Right lobe of liver (tissue), 6 donors: Measurements from ENCODE around the gene JAG1. TPM values are rescaled to one million over a fixed set of nuclear protein-coding genes. Genes with fewer than 3 reads are reported as not detected.
A peak's percentile ranks its signal among the peaks of the same experiment; 100 is the strongest.

Source experiments
- ATAC-seq, 4 donors: fragments of 200-7000 bp; cut with Tn5 transposase; one replicate each; pipeline ENCODE4 v1.9.1; 2020; ENCODE audit warnings: mild to moderate bottlenecking in 4 of 4, moderate library complexity in 4 of 4
- DNase-seq, 3 donors: peaks; one replicate each; pipeline ENCODE4 v3.0.0-alpha.2; 2020
- H3K27ac ChIP-seq, 3 donors: fragments of 200-600 bp; one replicate each; pipeline ENCODE4 v1.8.0; 2022
- H3K27me3 ChIP-seq, 2 donors: fragments of 200-600 bp; one replicate each; pipeline ENCODE4 v1.8.0; 2022
- H3K36me3 ChIP-seq, 4 donors: fragments of 200-600 bp; sonication (generic) in 1 of 4; one replicate each; pipeline versions ENCODE4 v1.5.1 to v1.8.0; 2017 to 2022; ENCODE audit warnings: control low read depth in 1 of 4
- H3K4me1 ChIP-seq, 4 donors: fragments of 200-600 bp; sonication (generic) in 1 of 4; one replicate each; pipeline versions ENCODE4 v1.5.1 to v1.8.0; 2017 to 2022; ENCODE audit warnings: control low read depth in 1 of 4
- H3K4me3 ChIP-seq, 3 donors: fragments of 200-600 bp; one replicate each; pipeline ENCODE4 v1.8.0; 2022
- H3K9me3 ChIP-seq, 4 donors: fragments of 200-600 bp; sonication (generic) in 1 of 4; one replicate each; pipeline versions ENCODE4 v1.5.1 to v1.8.0; 2017 to 2022; ENCODE audit warnings: control low read depth in 1 of 4
- POLR2A ChIP-seq: fragments of 450-650 bp; IDR thresholded peaks from one replicate; pipeline ENCODE4 v1.6.1; 2017; ENCODE audit warnings: antibody characterized with exemption, mild to moderate bottlenecking
- WGBS: methylation state at CpG from one replicate; pipeline ENCODE4 v1.1.6; 2018; ENCODE audit warnings: low coverage, low lambda C conversion rate; ENCODE audit not compliant: insufficient coverage; ENCODE audit errors: missing lambda C conversion rate; 5-methylcytosine and 5-hydroxymethylcytosine counted together
- intact Hi-C, 2 donors: fragments of 100-400 bp; cut with DNase I; formaldehyde crosslinking; loops; one replicate each; pipeline versions ENCODE4 v1.11.2 to v1.14.1; 2022
- total RNA-seq, 6 experiments: library from RNA; depleted of rRNA in 2 of 6; stranded (reverse); fragments of >200 nt in 2 of 6; fragmentation: NEBNext Ultra II Directional in 3 of 6; extraction: Animal tissue kit (Norgen Biotek cat#: 25700) in 3 of 6; gene quantifications; one replicate each; pipeline versions ENCODE4 v1.1.0 to v1.2.4, GENCODE V29; 2016 to 2023
- TF ChIP-seq, protein P1 (sequence below), 4 donors: fragments of 200-600 bp in 3 of 4; fragments of 450-650 bp in 1 of 4; IDR thresholded peaks; one replicate each; pipeline versions ENCODE4 v1.5.1 to v1.8.0; 2016 to 2022; ENCODE audit warnings: antibody characterized with exemption in 4 of 4, mild to moderate bottlenecking in 2 of 4
- donor health status: DM: no; HTN: yes; CAD: no.
- donor health status: DM: no; HTN: no; CAD: no.
- donor health status: DM: no; HTN: no; CAD: no.
- donor health status: DM: no; HTN: yes; CAD: no.
- donor health status: DM: no; HTN: yes; CAD: no.

Gene JAG1
- total RNA-seq, 6 experiments from 2014 or later = 3.1 to 8.5 (median 6.7) TPM

- DNase-seq = no peak
- no peaks in the 10 kb centered on the region for H3K9me3 ChIP-seq
- H3K27ac ChIP-seq = no peak overlapping the region
- no peaks in the 10 kb centered on the region for H3K4me1 ChIP-seq
- 51% methylated on average over 4 of the region's 4 CpGs for WGBS
- TF ChIP-seq, protein P1, sequence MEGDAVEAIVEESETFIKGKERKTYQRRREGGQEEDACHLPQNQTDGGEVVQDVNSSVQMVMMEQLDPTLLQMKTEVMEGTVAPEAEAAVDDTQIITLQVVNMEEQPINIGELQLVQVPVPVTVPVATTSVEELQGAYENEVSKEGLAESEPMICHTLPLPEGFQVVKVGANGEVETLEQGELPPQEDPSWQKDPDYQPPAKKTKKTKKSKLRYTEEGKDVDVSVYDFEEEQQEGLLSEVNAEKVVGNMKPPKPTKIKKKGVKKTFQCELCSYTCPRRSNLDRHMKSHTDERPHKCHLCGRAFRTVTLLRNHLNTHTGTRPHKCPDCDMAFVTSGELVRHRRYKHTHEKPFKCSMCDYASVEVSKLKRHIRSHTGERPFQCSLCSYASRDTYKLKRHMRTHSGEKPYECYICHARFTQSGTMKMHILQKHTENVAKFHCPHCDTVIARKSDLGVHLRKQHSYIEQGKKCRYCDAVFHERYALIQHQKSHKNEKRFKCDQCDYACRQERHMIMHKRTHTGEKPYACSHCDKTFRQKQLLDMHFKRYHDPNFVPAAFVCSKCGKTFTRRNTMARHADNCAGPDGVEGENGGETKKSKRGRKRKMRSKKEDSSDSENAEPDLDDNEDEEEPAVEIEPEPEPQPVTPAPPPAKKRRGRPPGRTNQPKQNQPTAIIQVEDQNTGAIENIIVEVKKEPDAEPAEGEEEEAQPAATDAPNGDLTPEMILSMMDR (IDR thresholded peaks at IDR 0.05) = no peak
- no peak for TF ChIP-seq POLR2A
- no peaks in the 10 kb centered on the region for H3K36me3 ChIP-seq
- intact Hi-C loops = no loop called here
- H3K4me3 ChIP-seq = no peak overlapping the region
- no peaks in the 10 kb centered on the region for H3K27me3 ChIP-seq
- ATAC-seq = no peak
These were observed 5.5 kb upstream of the JAG1 start for GRCh38 chr20:10679269-10679668.

DNA sequence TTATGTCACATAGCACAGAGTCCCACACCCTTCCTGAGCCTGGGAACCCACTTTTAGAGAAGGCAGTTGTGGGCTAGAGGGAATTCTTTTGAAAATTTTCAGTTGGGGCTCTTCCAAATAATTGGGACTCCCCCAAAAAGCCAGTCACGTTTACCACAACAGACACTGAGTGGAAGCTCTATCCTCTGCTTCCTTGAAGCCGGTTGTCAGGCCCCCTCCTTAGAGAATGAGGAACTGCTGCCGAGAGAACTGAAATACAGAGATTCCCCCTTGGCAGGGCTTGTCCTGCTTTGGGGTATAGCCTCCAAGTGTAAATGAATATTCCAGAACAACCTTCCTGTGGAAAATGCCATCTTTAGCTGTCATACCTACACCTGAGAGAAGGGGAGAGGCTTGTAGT lies 2.7 kb upstream of the JAG1 start:
- Histone ChIP-seq H3K36me3 (no peaks in the 10 kb centered on the region), H3K27me3 (no peaks in the 10 kb centered on the region), H3K4me1 (no peaks in the 10 kb centered on the region), H3K27ac (no peak overlapping the region), H3K4me3 (no peak overlapping the region), H3K9me3 (no peaks in the 10 kb centered on the region)
- WGBS = 61% methylated on average over 2 of the region's 3 CpGs
- TF ChIP-seq, protein P1 (IDR thresholded peaks at IDR 0.05) = no peak
- no peak for TF ChIP-seq POLR2A
- DNase-seq (no peak), ATAC-seq (no peak)
- intact Hi-C loops = no loop called here

DNA sequence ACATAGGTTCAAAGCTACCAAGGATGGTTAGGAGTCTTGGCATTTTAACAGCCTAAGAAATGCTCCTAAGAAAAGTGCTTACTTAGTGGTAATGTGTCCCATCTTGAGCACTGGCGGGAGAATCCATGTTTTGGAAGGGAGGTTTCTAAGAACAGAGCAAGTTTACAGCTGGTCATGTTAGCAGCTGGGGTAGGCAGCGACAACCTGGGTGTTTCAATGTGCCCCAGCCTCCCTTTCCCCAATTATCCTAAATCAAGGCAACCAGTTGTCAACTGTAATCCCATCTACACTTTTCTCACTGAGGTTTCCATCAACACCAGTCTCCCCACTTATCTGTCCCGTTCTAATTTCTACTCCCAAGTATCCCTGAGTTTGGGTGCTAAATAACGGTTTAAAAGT lies 1.6 kb upstream of the JAG1 start:
- H3K4me1 ChIP-seq = no peaks in the 10 kb centered on the region
- no peak for TF ChIP-seq POLR2A
- TF ChIP-seq, protein P1 (IDR thresholded peaks at IDR 0.05) = no peak
- 90% methylated on average over 3 of the region's 4 CpGs for WGBS
- peak overlapping the region in 1 of 3 donors; percentile 96 for H3K27ac ChIP-seq
- ATAC-seq = no peak
- intact Hi-C loops = no loop called here
- H3K9me3 ChIP-seq = no peaks in the 10 kb centered on the region
- no peaks in the 10 kb centered on the region for H3K36me3 ChIP-seq
- no peak for DNase-seq
- H3K27me3 ChIP-seq = no peaks in the 10 kb centered on the region
- no peak overlapping the region for H3K4me3 ChIP-seq

GRCh38 chr20:10674684-10675449 lies 1.1 kb upstream of the JAG1 start:
- ATAC-seq = peak; percentile 66 to 75 (median 72)
- peak; percentile 80 to 87 (median 87) for DNase-seq
- no peaks in the 10 kb centered on the region for H3K4me1 ChIP-seq
- H3K36me3 ChIP-seq = no peaks in the 10 kb centered on the region
- TF ChIP-seq POLR2A = no peak
- TF ChIP-seq, protein P1 (IDR thresholded peaks at IDR 0.05) = peak; percentile 78 to 96 (median 84)
- H3K9me3 ChIP-seq = no peaks in the 10 kb centered on the region
- intact Hi-C loops = no loop called here
- WGBS = 4% methylated on average over 9 of the region's 38 CpGs
- peak overlapping the region; percentile 85 to 96 (median 86) for H3K27ac ChIP-seq
- peak overlapping the region; percentile 69 to 83 (median 74) for H3K4me3 ChIP-seq
- no peaks in the 10 kb centered on the region for H3K27me3 ChIP-seq
